ENCODE measurements around the gene RFPL1.

RFPL1 gene

DNA sequence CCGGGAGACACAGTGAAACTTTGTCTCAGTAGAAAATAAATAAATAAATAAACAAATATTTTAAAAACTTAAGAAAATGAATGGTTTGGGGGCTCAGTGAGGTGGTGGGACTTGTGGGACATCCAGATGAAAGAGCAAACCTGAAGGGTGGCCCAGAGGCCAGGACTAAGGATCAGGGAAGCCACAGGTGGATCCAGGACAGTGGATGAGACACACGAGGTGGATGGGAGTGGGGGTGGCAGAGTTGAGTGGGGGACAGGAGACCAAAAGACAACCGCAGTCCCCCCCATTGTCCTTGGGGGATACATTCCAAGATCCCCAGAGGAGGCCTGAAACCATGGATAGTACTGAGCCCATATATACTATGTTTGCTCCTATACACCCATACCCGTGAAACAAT lies 7.1 kb downstream of the RFPL1 start:
- TF ChIP-seq, protein P1, sequence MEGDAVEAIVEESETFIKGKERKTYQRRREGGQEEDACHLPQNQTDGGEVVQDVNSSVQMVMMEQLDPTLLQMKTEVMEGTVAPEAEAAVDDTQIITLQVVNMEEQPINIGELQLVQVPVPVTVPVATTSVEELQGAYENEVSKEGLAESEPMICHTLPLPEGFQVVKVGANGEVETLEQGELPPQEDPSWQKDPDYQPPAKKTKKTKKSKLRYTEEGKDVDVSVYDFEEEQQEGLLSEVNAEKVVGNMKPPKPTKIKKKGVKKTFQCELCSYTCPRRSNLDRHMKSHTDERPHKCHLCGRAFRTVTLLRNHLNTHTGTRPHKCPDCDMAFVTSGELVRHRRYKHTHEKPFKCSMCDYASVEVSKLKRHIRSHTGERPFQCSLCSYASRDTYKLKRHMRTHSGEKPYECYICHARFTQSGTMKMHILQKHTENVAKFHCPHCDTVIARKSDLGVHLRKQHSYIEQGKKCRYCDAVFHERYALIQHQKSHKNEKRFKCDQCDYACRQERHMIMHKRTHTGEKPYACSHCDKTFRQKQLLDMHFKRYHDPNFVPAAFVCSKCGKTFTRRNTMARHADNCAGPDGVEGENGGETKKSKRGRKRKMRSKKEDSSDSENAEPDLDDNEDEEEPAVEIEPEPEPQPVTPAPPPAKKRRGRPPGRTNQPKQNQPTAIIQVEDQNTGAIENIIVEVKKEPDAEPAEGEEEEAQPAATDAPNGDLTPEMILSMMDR (conservative IDR thresholded peaks at IDR 0.05) = no peak
- TF ChIP-seq ZFX (IDR thresholded peaks at IDR 0.05) = no peak
- no peak overlapping the region for H3K27ac ChIP-seq

GRCh38 chr22:29447906-29448305 lies 9.5 kb downstream of the RFPL1 start:
- no peak overlapping the region for H3K27ac ChIP-seq
- TF ChIP-seq, protein P1 (conservative IDR thresholded peaks at IDR 0.05) = no peak
- TF ChIP-seq ZFX (IDR thresholded peaks at IDR 0.05) = no peak

DNA sequence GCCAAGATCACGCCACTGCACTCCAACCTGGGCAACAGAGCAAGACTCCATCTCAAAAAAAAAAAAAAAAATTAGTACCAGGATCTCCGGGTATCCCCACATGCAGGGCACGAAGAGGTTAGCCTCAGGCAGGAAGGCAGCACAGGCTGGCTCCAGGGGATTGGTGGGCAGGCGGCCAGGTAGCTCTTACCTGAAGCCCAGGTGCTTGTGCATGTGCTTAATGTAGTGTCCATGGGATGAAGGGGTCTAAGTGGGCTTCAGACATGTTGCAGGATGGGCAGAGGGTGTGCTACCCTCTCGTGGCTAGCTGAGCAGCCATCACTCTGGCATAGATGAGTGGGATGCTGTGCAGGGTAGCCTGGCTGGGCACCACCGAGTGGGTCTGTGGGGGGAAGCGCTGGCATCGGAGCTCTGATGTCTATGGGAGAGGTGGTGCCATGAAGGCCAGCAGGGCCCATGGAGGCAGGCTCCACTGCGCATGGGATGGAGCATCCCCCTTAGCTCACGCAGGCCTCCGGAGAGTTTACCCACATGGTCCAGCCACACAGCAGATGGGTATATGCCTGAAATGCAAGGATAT lies 11.0 kb downstream of the RFPL1 start:
- no peak overlapping the region for H3K27ac ChIP-seq
- TF ChIP-seq, protein P1 (conservative IDR thresholded peaks at IDR 0.05) = no peak
- no peak for TF ChIP-seq ZFX (IDR thresholded peaks at IDR 0.05)

DNA sequence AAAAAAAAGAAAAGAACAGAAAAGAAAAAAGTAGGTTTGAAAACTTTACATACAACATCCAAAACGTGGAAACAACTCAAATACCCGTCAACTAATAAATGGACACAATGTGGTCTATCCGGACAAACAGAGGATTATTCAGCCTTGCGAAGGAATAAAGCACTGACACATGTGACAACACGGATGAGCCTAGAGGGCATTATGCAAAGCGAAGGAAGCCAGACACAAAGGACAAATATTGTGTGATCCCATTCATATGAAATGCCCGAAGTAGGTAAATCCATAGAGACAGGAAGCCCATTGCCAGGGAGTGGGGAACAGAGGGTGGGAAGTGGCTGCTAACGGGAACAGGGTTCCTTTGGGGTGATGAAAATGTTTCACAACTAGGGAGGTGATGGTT lies 11.8 kb downstream of the RFPL1 start:
- TF ChIP-seq, protein P1 (conservative IDR thresholded peaks at IDR 0.05) = no peak
- no peak for TF ChIP-seq ZFX (IDR thresholded peaks at IDR 0.05)
- H3K27ac ChIP-seq = no peak overlapping the region

DNA sequence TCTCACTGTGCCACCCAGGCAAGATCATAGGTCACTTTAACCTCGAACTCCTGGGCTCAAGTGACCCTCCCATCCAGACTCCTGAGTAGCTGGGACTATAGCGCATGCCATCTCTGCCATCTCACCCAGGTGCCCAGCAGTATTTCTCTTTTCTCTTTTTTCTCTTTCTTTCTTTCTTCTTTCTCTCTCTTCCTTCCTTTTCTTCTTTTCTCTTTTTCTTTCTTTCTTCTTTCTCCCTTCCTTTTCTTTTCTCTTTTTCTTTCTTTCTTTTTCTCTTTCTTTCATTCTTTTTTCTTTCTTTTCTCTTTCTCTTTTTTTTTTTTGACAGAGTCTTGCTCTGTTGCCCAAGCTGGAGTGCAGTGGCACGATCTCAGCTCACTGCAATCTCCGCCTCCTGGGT lies 13.5 kb downstream of the RFPL1 start:
- H3K27ac ChIP-seq = no peak overlapping the region
- TF ChIP-seq, protein P1 (conservative IDR thresholded peaks at IDR 0.05) = no peak
- no peak for TF ChIP-seq ZFX (IDR thresholded peaks at IDR 0.05)

- TF ChIP-seq, protein P1 (conservative IDR thresholded peaks at IDR 0.05) = no peak
- no peak for TF ChIP-seq ZFX (IDR thresholded peaks at IDR 0.05)
- H3K27ac ChIP-seq = no peak overlapping the region
Measured at GRCh38 chr22:29454276-29454675, 15.9 kb downstream of the RFPL1 start.

- no peak for TF ChIP-seq ZFX (IDR thresholded peaks at IDR 0.05)
- TF ChIP-seq, protein P1 (conservative IDR thresholded peaks at IDR 0.05) = no peak
- no peak overlapping the region for H3K27ac ChIP-seq
Measured at GRCh38 chr22:29456211-29456671, 17.9 kb downstream of the RFPL1 start.

All from C4-2B (cell line).